ENCODE measurements around the gene C14orf119.

GRCh38 chr14:23102801-23103200, 7.5 kb downstream of the C14orf119 start:
- TF ChIP-seq, protein P1, sequence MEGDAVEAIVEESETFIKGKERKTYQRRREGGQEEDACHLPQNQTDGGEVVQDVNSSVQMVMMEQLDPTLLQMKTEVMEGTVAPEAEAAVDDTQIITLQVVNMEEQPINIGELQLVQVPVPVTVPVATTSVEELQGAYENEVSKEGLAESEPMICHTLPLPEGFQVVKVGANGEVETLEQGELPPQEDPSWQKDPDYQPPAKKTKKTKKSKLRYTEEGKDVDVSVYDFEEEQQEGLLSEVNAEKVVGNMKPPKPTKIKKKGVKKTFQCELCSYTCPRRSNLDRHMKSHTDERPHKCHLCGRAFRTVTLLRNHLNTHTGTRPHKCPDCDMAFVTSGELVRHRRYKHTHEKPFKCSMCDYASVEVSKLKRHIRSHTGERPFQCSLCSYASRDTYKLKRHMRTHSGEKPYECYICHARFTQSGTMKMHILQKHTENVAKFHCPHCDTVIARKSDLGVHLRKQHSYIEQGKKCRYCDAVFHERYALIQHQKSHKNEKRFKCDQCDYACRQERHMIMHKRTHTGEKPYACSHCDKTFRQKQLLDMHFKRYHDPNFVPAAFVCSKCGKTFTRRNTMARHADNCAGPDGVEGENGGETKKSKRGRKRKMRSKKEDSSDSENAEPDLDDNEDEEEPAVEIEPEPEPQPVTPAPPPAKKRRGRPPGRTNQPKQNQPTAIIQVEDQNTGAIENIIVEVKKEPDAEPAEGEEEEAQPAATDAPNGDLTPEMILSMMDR (IDR thresholded peaks at IDR 0.05): no peak
- no peak for TF ChIP-seq EZH2phosphoT487 (IDR thresholded peaks at IDR 0.05)

Measured in neural progenitor cell (in vitro differentiated cells).